ENCODE results near the gene CDH4. TPM values are rescaled to one million over a fixed set of nuclear protein-coding genes. Genes with fewer than 3 reads are reported as not detected.

CDH4 gene
- total RNA-seq, 1 experiment from 2014 or later = 25.0 TPM

DNA sequence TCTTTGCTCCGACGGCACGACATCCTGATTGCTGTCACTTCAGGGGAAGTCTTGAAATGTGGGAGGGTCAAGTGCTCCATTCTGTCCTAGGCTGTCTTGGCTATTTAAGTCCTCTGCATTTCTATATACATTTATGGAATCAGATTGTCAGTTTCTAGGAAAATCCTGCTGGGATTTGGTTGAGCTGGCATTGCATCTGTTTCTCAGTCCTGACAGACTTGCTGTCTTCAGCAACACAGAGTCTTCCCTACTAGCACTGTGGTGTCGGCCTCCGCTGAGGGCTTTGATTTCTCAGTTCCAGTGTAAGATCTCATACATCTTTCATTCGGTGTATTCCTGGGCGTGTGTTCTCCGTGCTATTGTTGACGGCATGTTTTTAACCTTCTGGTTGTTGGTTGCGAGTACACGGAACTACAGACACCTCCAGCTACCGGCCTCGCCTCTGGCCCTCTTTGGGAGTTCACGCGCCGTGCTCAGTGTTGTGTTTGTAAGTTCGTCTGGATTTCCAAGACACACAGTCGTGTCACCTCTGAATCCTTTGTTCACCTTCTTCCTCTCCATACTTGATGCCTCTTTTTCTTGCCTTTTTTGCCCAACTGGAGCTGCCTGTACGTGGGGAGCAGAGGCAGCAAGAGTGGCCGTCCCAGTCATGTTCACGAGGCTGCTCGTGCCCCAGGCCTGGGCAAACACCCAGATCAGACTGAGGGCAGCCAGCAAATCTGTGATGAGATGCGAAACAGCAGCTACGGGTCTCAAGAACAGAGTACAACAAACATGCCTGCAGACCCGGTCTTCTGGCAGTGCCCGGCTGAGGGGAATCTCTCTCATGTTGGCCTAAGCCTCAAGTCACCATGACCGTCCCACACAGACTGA is 720.8 kb downstream of the CDH4 start:
- Mint-ChIP-seq H3K36me3 (ENCODE audit: insufficient read depth, unreplicated experiment) (peaks cover 41% of the 10 kb centered on the region), H3K9me3 (ENCODE audit: unreplicated experiment) (no peaks in the 10 kb centered on the region), H3K27ac (ENCODE audit: low read depth, unreplicated experiment) (no peak overlapping the region), H3K4me3 (ENCODE audit: unreplicated experiment) (no peak overlapping the region), H3K4me1 (ENCODE audit: insufficient read depth, unreplicated experiment) (no peaks in the 10 kb centered on the region), H3K27me3 (ENCODE audit: insufficient read depth, unreplicated experiment) (no peaks in the 10 kb centered on the region)
- ChIA-PET CTCF (interaction anchor here (0.6 kb wide), 1 partner anchor 34 kb away, joined by 4 read pairs; no protein-coding TSS in a partner anchor), POLR2A (no interaction called here)
- DNase-seq (ENCODE audit: unreplicated experiment) = no peak
- intact Hi-C loops (cut with micrococcal nuclease) = no loop called here
- no TSS peak for BruUV-seq (replicated peaks)
- TF ChIP-seq, protein P1, sequence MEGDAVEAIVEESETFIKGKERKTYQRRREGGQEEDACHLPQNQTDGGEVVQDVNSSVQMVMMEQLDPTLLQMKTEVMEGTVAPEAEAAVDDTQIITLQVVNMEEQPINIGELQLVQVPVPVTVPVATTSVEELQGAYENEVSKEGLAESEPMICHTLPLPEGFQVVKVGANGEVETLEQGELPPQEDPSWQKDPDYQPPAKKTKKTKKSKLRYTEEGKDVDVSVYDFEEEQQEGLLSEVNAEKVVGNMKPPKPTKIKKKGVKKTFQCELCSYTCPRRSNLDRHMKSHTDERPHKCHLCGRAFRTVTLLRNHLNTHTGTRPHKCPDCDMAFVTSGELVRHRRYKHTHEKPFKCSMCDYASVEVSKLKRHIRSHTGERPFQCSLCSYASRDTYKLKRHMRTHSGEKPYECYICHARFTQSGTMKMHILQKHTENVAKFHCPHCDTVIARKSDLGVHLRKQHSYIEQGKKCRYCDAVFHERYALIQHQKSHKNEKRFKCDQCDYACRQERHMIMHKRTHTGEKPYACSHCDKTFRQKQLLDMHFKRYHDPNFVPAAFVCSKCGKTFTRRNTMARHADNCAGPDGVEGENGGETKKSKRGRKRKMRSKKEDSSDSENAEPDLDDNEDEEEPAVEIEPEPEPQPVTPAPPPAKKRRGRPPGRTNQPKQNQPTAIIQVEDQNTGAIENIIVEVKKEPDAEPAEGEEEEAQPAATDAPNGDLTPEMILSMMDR (IDR thresholded peaks at IDR 0.05; ENCODE audit: unreplicated experiment) = no peak

DNA sequence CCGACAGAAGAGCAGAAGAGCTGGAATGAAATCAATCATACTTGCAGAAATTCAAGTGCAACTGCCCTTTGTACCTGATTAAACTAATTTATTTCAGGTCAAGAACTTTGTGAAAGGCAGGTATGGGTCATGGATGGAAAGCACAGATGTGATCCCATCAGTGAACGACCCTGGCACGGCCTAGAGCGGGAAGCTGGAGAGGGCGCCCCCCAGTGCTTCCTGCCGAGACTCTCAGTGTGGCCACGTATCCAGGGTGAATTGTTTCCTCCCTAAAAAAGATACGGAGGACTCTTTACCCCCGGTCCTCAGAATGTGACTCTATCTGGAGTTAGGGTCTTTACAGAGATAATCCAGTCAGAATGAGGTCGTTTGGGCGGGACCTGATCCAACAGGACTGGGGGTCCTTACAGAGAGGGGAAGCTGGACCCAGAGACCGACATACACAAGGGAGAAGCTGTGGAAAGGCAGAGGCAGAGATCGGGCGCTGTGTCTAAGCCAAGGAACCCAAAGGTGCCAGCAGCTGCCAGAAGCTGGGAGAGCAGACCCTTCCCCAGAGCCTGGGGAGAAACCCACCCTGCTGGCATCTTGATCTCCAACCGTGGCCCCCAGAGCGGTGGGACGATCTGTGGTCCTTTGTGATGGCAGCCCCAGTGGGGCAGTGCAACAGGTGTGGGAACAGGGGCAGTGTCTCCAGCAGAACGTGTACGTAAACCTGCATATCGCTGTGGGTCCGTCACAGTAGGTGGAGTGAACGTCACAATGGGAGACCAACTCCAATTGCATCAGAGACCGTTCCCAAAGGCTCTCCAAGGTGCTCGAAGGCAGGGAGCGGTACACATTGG is 721.7 kb downstream of the CDH4 start:
- no peaks in the 10 kb centered on the region for H3K9me3 Mint-ChIP-seq (ENCODE audit: unreplicated experiment)
- no peaks in the 10 kb centered on the region for H3K27me3 Mint-ChIP-seq (ENCODE audit: insufficient read depth, unreplicated experiment)
- CTCF ChIA-PET = interaction anchor here (0.6 kb wide), 1 partner anchor 20 kb away, joined by 3 read pairs; no protein-coding TSS in a partner anchor
- intact Hi-C loops (cut with micrococcal nuclease) = no loop called here
- POLR2A ChIA-PET = no interaction called here
- H3K4me1 Mint-ChIP-seq (ENCODE audit: insufficient read depth, unreplicated experiment) = no peaks in the 10 kb centered on the region
- H3K36me3 Mint-ChIP-seq (ENCODE audit: insufficient read depth, unreplicated experiment) = peaks cover 41% of the 10 kb centered on the region
- H3K27ac Mint-ChIP-seq (ENCODE audit: low read depth, unreplicated experiment) = no peak overlapping the region
- no TSS peak for BruUV-seq (replicated peaks)
- TF ChIP-seq, protein P1 (IDR thresholded peaks at IDR 0.05; ENCODE audit: unreplicated experiment) = no peak
- no peak for DNase-seq (ENCODE audit: unreplicated experiment)
- no peak overlapping the region for H3K4me3 Mint-ChIP-seq (ENCODE audit: unreplicated experiment)

DNA sequence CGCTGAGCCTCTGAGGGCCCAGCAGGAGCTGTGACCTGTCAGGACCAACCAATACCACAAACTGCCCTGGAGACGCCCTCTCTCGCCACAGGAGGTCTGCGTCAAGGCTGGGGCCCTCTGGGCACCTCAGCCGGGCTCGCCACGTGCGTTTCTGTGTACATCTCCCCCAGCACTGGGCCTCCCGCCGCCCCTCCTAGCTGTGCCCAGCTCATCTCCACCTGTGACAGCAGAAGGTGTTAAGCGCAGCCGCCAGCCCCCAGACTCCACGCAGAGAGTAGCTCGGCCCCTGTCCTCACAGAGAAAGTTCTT is 722.2 kb downstream of the CDH4 start:
- BruUV-seq (replicated peaks) = no TSS peak
- Mint-ChIP-seq H3K27me3 (ENCODE audit: insufficient read depth, unreplicated experiment) (no peaks in the 10 kb centered on the region), H3K36me3 (ENCODE audit: insufficient read depth, unreplicated experiment) (peaks cover 41% of the 10 kb centered on the region), H3K4me3 (ENCODE audit: unreplicated experiment) (no peak overlapping the region), H3K9me3 (ENCODE audit: unreplicated experiment) (no peaks in the 10 kb centered on the region), H3K27ac (ENCODE audit: low read depth, unreplicated experiment) (no peak overlapping the region), H3K4me1 (ENCODE audit: insufficient read depth, unreplicated experiment) (no peaks in the 10 kb centered on the region)
- POLR2A ChIA-PET = no interaction called here
- intact Hi-C loops (cut with micrococcal nuclease) = no loop called here
- no peak for DNase-seq (ENCODE audit: unreplicated experiment)
- TF ChIP-seq, protein P1 (IDR thresholded peaks at IDR 0.05; ENCODE audit: unreplicated experiment) = no peak
- CTCF ChIA-PET = interaction anchor here (0.6 kb wide), 1 partner anchor 20 kb away, joined by 3 read pairs; no protein-coding TSS in a partner anchor

DNA sequence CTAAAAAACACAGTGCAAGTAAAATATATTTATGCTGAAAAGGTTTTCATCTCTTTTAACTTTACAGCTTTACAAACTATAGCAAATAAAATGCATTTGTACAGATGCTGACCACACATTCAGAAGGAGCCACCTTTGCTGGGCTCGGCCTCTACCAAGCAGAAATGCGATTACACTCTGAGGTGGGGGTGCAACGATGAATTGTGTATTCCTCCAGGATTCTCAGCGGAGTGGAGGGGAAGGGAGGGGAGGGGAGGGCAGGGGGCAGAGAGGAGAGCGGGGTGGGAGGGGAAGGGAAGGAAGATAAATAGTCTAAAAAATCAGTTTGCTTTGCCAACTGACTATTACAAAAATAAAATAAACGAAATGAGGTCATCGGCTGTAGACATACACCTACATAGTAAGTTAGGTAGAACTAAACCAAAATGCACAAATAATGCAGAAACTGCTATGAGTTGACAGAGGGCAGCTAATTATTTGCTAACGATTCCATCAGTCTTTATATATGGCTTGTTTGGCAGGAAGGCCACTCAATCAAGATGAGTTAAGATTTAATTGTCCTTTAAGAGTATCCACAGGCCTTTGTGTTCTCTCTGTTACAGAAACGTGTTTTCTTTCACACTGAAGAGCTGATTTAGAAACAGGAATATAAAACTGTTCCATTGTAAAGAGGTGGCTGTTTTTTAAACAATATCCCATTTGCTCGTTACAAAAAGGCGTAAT is 723.5 kb downstream of the CDH4 start:
- H3K27me3 Mint-ChIP-seq (ENCODE audit: insufficient read depth, unreplicated experiment) = no peaks in the 10 kb centered on the region
- no peak overlapping the region for H3K27ac Mint-ChIP-seq (ENCODE audit: low read depth, unreplicated experiment)
- DNase-seq (ENCODE audit: unreplicated experiment) = no peak
- TF ChIP-seq, protein P1 (IDR thresholded peaks at IDR 0.05; ENCODE audit: unreplicated experiment) = no peak
- no peak overlapping the region for H3K4me3 Mint-ChIP-seq (ENCODE audit: unreplicated experiment)
- no TSS peak for BruUV-seq (replicated peaks)
- ChIA-PET CTCF (interaction anchor here (0.6 kb wide), 1 partner anchor 1140 kb away, joined by 3 read pairs; no protein-coding TSS in a partner anchor), POLR2A (no interaction called here)
- H3K36me3 Mint-ChIP-seq (ENCODE audit: insufficient read depth, unreplicated experiment) = peaks cover 41% of the 10 kb centered on the region
- H3K9me3 Mint-ChIP-seq (ENCODE audit: unreplicated experiment) = no peaks in the 10 kb centered on the region
- intact Hi-C loops (cut with micrococcal nuclease) = no loop called here
- no peaks in the 10 kb centered on the region for H3K4me1 Mint-ChIP-seq (ENCODE audit: insufficient read depth, unreplicated experiment)

Data from MCF 10A (cell line).